K562 (cell line): ENCODE data around the gene FMNL1. TPM values are rescaled to one million over a fixed set of nuclear protein-coding genes. Genes with fewer than 3 reads are reported as not detected.

Experiments used
- ATF1 ChIP-seq, 2 experiments: fragments of 450-650 bp in 1 of 2; IDR thresholded peaks; 2 replicates each; pipeline ENCODE4 v1.6.1; 2016; ENCODE audit warnings: missing compliant biosample characterization in 1 of 2, missing genetic modification characterization in 1 of 2
- BRD9 ChIP-seq: fragments of 450-650 bp; IDR thresholded peaks from 2 replicates; pipeline ENCODE4 v1.6.1; 2018; ENCODE audit warnings: low read depth; ENCODE audit not compliant: partially characterized antibody
- CTBP1 ChIP-seq: fragments of 450-650 bp; IDR thresholded peaks from 2 replicates; pipeline ENCODE4 v1.6.1; 2016; ENCODE audit warnings: borderline replicate concordance
- DNMT1 ChIP-seq: fragments of 450-650 bp; IDR thresholded peaks from 2 replicates; pipeline ENCODE4 v1.6.1; 2016; ENCODE audit warnings: antibody characterized with exemption, mild to moderate bottlenecking
- HNRNPLL ChIP-seq: fragments of 200-400 bp; formaldehyde crosslinking; IDR thresholded peaks from 2 replicates; pipeline ENCODE4 v1.6.1; 2017; ENCODE audit warnings: low read length, low read depth, mild to moderate bottlenecking; ENCODE audit not compliant: poor library complexity, severe bottlenecking
- NFRKB ChIP-seq: fragments of 450-650 bp; IDR thresholded peaks from 2 replicates; pipeline ENCODE4 v1.6.1; 2016; ENCODE audit warnings: low read depth
- NFYB ChIP-seq: IDR thresholded peaks from 2 replicates; pipeline ENCODE4 v1.6.1; 2011; ENCODE audit warnings: mild to moderate bottlenecking, moderate library complexity; ENCODE audit not compliant: insufficient read length; ENCODE audit errors: extremely low read depth
- RFX1 ChIP-seq: fragments of 450-650 bp; IDR thresholded peaks from 2 replicates; pipeline ENCODE4 v1.6.1; 2016; ENCODE audit warnings: mild to moderate bottlenecking, moderate library complexity
- SMARCE1 ChIP-seq: fragments of 450-650 bp; IDR thresholded peaks from 2 replicates; pipeline ENCODE4 v1.7.1; 2016; ENCODE audit warnings: mild to moderate bottlenecking
- TCF7 ChIP-seq: sonication (generic); IDR thresholded peaks from 2 replicates; pipeline ENCODE4 v1.6.1; 2016; ENCODE audit warnings: antibody characterized with exemption, borderline replicate concordance
- ZNF583 ChIP-seq: fragments of 250-450 bp; sonication (Bioruptor Pico); IDR thresholded peaks from 2 replicates; pipeline ENCODE4 v1.4.0; 2020
- polyA plus RNA-seq, 8 experiments: library from polyadenylated mRNA; depleted of rRNA in 4 of 8; stranded (reverse) in 5 of 8; unstranded in 3 of 8; fragments of >200 nt; fragmentation: Nextera tagmentation in 2 of 8; fragmentation: Illumina TruSeq in 1 of 8; extraction: Ambion mirVana in 2 of 8; extraction: Trizol in 1 of 8; gene quantifications; 2 replicates each; pipeline versions ENCODE4 v1.2.1 to v1.2.3, GENCODE V29; 2011 to 2014; ENCODE audit warnings: inconsistent platforms in 1 of 8, missing spikeins in 1 of 8
- total RNA-seq, 7 experiments: library from RNA; depleted of rRNA in 6 of 7; stranded (reverse); fragments of >200 nt in 6 of 7; fragmentation: Illumina TruSeq in 2 of 7; extraction: Trizol in 2 of 7; gene quantifications; 2 replicates each; pipeline versions ENCODE4 v1.2.1 to v1.2.3, GENCODE V29; 2011 to 2021; ENCODE audit warnings: low replicate concordance in 1 of 7
- TF ChIP-seq, protein P1 (sequence below): IDR thresholded peaks from 2 replicates; pipeline ENCODE4 v1.6.1; 2011; ENCODE audit warnings: borderline replicate concordance, low read depth, mild to moderate bottlenecking, moderate library complexity, low read length; ENCODE audit not compliant: insufficient read depth, poor library complexity, severe bottlenecking
- TF ChIP-seq, protein P2 (sequence below): sonication (generic); formaldehyde crosslinking; IDR thresholded peaks from 2 replicates; pipeline ENCODE4 v1.8.0; 2022; ENCODE audit warnings: mild to moderate bottlenecking, missing genetic modification reagents
- TF ChIP-seq, protein P3 (sequence below): fragments of 450-650 bp; formaldehyde crosslinking; IDR thresholded peaks from 2 replicates; pipeline ENCODE4 v1.4.0; 2020; ENCODE audit warnings: mild to moderate bottlenecking, moderate library complexity
- TF ChIP-seq, protein P4 (sequence below): conservative IDR thresholded peaks from 2 replicates; pipeline ENCODE4 v1.6.1; 2011; ENCODE audit warnings: low read depth, mild to moderate bottlenecking, low read length; ENCODE audit not compliant: control insufficient read depth
- TF ChIP-seq, protein P5 (sequence below): fragments of 450-650 bp; IDR thresholded peaks from 2 replicates; pipeline ENCODE4 v1.6.1; 2016; ENCODE audit warnings: mild to moderate bottlenecking

FMNL1 gene
- total and polyA plus RNA-seq, 9 of the 15 experiments (the other 6 are each of a cell fraction or from before 2014, with no cell fraction given) = 0.70 to 36.6 (median 7.7) TPM

DNA sequence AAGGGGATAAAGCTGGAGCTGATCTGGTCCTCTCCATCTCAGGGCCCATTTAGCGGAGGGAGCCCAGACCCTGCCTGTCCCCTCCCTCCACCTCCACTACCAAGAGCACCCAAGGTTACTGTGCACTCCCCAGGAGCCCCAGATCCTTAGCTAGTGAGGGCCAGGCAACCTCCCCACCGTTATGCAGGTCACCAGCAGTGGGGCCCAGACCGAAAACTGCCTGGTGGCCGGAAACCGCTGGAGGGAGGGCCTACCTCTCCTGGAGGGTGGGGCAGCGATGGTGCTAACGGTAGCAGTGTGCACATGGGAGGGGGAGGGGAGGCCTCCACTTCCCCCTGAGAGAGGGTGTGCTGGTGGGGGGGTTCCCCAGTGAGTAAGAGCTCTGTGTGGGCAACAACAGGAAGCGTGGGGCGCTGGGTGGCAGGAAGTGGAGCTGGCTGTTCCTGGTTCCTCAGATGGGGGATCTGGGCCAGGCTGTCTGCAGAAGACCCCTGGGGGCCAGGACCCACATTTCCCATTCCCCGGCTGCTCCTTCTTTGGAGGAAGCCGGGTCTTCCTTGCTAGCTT is 4.4 kb downstream of the FMNL1 start (continued):
- TF ChIP-seq ATF1 (CRISPR knock-in tag; IDR thresholded peaks at IDR 0.05) = no peak
- TF ChIP-seq ATF1 (tag; IDR thresholded peaks at IDR 0.05) = peak; percentile 45; the same call in 1 of the 2 replicates
- TF ChIP-seq HNRNPLL = no peak
- TF ChIP-seq CTBP1 = peak; percentile 58; the same call in 1 of the 2 replicates
- 0 out of 2 replicates have a peak, but pooled peaks have one; percentile 14 for TF ChIP-seq TCF7
- peak; percentile 68 for TF ChIP-seq SMARCE1
- TF ChIP-seq BRD9 = peak; percentile 84
- TF ChIP-seq NFRKB = peak; percentile 92
- TF ChIP-seq, protein P1, sequence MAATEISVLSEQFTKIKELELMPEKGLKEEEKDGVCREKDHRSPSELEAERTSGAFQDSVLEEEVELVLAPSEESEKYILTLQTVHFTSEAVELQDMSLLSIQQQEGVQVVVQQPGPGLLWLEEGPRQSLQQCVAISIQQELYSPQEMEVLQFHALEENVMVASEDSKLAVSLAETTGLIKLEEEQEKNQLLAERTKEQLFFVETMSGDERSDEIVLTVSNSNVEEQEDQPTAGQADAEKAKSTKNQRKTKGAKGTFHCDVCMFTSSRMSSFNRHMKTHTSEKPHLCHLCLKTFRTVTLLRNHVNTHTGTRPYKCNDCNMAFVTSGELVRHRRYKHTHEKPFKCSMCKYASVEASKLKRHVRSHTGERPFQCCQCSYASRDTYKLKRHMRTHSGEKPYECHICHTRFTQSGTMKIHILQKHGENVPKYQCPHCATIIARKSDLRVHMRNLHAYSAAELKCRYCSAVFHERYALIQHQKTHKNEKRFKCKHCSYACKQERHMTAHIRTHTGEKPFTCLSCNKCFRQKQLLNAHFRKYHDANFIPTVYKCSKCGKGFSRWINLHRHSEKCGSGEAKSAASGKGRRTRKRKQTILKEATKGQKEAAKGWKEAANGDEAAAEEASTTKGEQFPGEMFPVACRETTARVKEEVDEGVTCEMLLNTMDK = no peak
- TF ChIP-seq DNMT1 = no peak
- TF ChIP-seq RFX1 = no peak
- TF ChIP-seq, protein P2, sequence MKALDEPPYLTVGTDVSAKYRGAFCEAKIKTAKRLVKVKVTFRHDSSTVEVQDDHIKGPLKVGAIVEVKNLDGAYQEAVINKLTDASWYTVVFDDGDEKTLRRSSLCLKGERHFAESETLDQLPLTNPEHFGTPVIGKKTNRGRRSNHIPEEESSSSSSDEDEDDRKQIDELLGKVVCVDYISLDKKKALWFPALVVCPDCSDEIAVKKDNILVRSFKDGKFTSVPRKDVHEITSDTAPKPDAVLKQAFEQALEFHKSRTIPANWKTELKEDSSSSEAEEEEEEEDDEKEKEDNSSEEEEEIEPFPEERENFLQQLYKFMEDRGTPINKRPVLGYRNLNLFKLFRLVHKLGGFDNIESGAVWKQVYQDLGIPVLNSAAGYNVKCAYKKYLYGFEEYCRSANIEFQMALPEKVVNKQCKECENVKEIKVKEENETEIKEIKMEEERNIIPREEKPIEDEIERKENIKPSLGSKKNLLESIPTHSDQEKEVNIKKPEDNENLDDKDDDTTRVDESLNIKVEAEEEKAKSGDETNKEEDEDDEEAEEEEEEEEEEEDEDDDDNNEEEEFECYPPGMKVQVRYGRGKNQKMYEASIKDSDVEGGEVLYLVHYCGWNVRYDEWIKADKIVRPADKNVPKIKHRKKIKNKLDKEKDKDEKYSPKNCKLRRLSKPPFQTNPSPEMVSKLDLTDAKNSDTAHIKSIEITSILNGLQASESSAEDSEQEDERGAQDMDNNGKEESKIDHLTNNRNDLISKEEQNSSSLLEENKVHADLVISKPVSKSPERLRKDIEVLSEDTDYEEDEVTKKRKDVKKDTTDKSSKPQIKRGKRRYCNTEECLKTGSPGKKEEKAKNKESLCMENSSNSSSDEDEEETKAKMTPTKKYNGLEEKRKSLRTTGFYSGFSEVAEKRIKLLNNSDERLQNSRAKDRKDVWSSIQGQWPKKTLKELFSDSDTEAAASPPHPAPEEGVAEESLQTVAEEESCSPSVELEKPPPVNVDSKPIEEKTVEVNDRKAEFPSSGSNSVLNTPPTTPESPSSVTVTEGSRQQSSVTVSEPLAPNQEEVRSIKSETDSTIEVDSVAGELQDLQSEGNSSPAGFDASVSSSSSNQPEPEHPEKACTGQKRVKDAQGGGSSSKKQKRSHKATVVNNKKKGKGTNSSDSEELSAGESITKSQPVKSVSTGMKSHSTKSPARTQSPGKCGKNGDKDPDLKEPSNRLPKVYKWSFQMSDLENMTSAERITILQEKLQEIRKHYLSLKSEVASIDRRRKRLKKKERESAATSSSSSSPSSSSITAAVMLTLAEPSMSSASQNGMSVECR (CRISPR knock-in tag) = no peak
- TF ChIP-seq, protein P3, sequence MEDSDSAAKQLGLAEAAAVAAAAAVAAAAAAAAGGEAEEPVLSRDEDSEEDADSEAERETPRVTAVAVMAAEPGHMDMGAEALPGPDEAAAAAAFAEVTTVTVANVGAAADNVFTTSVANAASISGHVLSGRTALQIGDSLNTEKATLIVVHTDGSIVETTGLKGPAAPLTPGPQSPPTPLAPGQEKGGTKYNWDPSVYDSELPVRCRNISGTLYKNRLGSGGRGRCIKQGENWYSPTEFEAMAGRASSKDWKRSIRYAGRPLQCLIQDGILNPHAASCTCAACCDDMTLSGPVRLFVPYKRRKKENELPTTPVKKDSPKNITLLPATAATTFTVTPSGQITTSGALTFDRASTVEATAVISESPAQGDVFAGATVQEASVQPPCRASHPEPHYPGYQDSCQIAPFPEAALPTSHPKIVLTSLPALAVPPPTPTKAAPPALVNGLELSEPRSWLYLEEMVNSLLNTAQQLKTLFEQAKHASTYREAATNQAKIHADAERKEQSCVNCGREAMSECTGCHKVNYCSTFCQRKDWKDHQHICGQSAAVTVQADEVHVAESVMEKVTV = no peak
- TF ChIP-seq, protein P4, sequence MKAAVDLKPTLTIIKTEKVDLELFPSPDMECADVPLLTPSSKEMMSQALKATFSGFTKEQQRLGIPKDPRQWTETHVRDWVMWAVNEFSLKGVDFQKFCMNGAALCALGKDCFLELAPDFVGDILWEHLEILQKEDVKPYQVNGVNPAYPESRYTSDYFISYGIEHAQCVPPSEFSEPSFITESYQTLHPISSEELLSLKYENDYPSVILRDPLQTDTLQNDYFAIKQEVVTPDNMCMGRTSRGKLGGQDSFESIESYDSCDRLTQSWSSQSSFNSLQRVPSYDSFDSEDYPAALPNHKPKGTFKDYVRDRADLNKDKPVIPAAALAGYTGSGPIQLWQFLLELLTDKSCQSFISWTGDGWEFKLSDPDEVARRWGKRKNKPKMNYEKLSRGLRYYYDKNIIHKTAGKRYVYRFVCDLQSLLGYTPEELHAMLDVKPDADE = no peak; the same call in 1 of the 2 replicates
- TF ChIP-seq ZNF583 (CRISPR knock-in tag) = no peak
- TF ChIP-seq, protein P5, sequence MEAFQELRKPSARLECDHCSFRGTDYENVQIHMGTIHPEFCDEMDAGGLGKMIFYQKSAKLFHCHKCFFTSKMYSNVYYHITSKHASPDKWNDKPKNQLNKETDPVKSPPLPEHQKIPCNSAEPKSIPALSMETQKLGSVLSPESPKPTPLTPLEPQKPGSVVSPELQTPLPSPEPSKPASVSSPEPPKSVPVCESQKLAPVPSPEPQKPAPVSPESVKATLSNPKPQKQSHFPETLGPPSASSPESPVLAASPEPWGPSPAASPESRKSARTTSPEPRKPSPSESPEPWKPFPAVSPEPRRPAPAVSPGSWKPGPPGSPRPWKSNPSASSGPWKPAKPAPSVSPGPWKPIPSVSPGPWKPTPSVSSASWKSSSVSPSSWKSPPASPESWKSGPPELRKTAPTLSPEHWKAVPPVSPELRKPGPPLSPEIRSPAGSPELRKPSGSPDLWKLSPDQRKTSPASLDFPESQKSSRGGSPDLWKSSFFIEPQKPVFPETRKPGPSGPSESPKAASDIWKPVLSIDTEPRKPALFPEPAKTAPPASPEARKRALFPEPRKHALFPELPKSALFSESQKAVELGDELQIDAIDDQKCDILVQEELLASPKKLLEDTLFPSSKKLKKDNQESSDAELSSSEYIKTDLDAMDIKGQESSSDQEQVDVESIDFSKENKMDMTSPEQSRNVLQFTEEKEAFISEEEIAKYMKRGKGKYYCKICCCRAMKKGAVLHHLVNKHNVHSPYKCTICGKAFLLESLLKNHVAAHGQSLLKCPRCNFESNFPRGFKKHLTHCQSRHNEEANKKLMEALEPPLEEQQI = no peak
- no peak for TF ChIP-seq NFYB
